Activated naive CD4-positive, alpha-beta T cell treated with anti-CD3 and anti-CD28 coated beads, Interleukin-2, amount 50 U/mL, for 16 hours (primary cell): Measurements from ENCODE around the gene PPP1R13L.
A peak's percentile ranks its signal among the peaks of the same experiment; 100 is the strongest.
"Not testable (repeated sequence)": the region's sequence is repeated elsewhere in the genome, so short reads cannot be mapped to it uniquely, and the experiment has no call there.

Experiments
- DNase-seq: peaks from one replicate; pipeline ENCODE4 v3.0.0-alpha.2; 2020

Gene PPP1R13L

GRCh38 chr19:45404557-45405434, at the start of gene PPP1R13L:
PPP1R13L (minus strand) TSS chr19:45405069; CDS start chr19:45398318, 6,751 bp downstream.
- DNase-seq = peak; percentile 53

DNA sequence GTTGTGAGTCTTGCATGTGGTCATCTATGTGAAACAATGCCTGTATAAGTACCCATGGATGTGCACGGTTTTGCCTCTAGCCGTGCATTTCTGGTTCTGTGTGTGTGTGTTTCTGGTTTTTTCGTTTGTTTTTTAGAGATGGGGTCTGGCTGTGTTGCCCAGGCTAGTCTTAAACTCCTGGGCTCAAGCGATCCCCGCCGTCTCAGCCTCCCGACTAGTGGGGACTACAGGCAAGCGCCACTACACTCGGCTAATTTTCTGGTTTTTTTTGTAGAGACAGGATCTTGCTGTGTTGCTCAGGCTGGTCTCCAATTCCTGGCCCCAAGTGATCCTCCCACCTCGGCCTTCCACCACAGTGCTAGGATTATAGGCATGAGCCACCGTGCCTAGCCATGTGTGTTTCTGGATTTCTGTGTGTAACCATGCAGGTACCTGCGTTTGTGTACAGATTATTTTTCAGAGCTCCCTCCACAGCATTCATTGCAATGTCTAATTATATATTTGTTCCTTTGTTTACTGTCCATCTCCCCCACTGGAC, 47.0 kb upstream of the PPP1R13L start:
- DNase-seq = no peak

GRCh38 chr19:45451131-45451849, 46.4 kb upstream of the PPP1R13L start:
- DNase-seq = no peak

GRCh38 chr19:45450012-45450333, 45.1 kb upstream of the PPP1R13L start:
- DNase-seq = no peak

GRCh38 chr19:45448887-45449299, 44.0 kb upstream of the PPP1R13L start:
- no peak for DNase-seq

DNA sequence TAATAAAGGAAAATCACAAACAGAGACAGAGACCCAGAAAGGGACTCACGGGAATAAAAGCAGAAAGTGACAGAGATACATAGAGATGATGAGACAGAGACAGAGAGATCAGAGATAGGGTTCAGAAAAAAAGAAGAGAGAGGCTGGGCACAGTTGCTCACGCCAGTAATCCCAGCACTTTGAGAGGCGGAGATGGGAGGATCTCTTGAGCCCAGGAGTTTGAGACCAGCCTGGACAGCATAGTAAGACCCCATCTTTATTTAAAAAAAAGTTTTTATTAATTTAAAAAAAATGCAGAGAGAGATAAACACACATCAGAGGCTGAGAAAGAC, 43.5 kb upstream of the PPP1R13L start:
- no peak for DNase-seq

GRCh38 chr19:45446944-45447343, 42.1 kb upstream of the PPP1R13L start:
- no peak for DNase-seq

- no peak for DNase-seq
These were observed 41.4 kb upstream of the PPP1R13L start for GRCh38 chr19:45446295-45446694.

GRCh38 chr19:45445139-45445538, 40.3 kb upstream of the PPP1R13L start:
- DNase-seq = no peak

DNA sequence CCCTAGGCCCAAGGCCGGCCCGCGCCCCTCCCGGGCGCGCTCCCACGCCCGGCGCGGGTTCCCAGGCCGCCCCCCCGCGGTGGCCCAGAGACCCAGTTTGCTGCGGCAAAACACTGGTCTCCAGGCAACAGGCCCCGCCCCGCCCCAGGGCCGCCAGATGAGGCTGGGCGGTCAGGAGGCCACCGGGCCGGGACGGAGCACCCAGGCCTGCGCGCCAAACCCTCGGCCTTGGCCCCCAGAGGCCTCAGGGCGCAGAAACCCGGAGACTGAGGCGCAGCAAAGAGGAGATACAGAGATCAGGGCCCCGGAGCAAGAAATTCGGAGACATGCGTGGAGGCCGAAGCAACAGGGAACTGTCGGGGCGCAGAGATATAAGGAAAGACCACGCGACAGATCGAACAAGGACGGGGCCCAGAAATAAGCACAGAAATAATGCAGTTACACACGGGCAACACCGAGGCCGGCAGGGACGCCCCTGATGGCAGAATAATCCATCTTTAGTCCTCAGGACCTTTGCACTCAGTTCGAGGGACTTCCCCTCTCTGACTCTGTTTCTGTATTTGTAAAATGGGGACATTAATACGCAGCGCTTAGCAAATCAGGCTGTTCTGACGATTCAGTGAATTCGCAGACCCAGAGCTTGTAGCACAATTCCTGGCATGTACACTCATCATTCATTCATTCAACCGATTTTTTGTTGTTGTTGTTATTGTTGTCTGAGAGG, 39.6 kb upstream of the PPP1R13L start:
- peak; percentile 70 for DNase-seq

GRCh38 chr19:45443462-45444317, 38.8 kb upstream of the PPP1R13L start:
- no peak for DNase-seq

- DNase-seq = no peak
These were observed 38.1 kb upstream of the PPP1R13L start for GRCh38 chr19:45442778-45443461.

GRCh38 chr19:45442408-45442777, 37.5 kb upstream of the PPP1R13L start:
- DNase-seq = no peak

- DNase-seq = no peak
These were observed 36.2 kb upstream of the PPP1R13L start for GRCh38 chr19:45440873-45441654.

DNA sequence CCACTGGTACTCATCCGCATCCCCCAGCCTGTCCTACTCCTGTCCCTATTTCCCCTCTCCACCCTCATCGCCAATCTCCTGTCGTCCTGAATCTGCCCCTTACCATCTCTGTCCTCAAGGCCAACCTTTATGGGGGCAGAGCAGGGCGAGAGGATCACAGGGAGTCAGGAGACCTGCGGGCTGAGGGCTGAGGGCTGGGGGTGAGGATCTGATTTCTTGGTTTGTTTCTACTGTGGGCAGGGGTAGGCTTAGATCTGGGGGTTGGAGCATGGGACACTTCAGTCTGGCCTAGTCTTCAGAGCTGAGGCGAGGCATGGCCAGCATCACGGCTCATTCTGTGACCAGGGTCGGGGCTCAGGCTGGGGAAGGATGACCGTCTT, 35.4 kb upstream of the PPP1R13L start:
- no peak for DNase-seq

DNA sequence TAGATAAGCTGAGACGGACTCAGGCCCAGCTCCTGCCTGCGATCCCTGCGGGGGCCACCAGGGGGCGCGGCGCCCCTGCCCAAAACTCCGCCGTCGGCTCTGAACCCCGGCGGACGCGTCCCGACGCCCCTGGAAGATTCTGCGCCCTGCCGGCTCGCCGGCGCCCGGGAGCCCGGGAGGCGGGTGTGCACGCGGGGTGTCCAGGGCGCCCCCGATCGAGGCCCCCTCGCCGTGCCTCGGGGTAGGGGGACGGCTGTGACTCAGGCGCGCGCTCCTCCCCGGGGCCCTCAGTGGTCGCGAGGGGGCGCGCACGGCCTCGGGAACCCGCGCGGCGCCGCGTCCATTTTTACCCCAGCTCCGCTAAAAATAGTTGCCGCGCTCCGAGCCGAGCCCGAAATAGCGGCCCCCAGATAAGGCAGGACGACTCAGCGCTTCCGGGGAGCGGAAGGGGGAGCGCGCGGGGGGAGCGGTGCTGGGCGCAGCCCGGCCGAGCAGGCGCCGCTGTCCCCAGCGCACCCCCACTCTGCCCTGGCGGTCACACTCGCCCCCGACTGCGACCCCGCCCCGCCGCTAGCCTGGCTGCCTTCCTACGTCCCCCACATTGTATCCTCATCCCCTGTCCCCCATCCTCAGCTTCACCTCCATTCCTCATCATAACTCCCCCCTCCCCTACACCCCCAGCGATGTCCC, 34.8 kb upstream of the PPP1R13L start:
- DNase-seq = peak; percentile 84

DNA sequence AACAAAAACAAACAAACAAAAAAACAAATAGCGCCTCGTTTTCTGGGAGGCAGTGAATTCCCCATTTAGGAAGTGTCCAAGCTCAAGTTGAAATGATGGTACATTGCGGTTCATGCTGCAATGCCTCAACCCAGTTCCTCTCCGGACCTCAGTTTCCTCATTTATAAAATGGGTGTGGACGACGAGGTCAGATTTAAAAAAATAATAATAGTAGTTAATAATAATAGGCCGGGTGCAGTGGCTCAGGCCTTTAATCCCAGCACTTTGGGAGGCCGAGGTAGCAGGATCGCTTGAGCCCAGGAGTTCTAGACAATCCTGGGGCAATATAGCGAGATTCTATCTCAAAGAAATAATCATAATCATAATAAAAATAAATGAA, 34.3 kb upstream of the PPP1R13L start:
- no peak for DNase-seq

DNA sequence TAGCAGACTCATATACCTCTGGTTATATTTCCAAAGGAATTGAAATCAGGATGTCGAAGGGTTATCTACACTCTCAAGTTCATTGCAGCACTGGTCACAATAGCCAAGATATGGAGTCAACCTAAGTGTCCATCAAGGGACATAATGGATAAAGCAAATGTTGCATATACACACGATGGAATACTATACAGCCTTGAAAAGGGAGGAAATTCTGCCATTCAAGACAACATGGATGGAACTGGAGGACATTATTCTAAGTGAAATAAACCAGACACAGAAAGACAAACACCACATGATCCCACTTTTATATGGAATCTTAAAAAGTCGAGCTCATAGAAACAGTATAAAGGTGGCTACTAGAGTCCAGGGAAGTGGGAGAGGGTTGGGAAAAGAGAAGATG, 32.5 kb upstream of the PPP1R13L start:
- DNase-seq = no peak

DNA sequence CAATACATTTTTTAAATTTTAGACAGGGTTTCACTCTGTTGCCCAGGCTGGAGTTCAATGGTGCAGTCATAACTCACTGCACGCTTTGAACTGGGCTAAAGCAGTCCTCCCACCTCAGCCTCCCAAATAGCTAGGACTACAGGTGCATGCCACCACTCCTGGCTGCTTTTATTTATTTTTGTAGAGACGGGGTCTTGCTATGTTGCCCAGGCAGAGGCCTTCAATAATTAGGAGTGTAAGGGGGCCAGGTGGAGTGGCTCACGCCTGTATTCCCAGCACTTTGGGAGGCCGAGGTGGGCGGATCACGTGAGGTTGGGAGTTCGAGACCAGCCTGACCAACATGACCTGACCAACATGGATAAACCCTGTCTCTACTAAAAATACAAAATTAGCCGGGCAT, 27.7 kb upstream of the PPP1R13L start:
- DNase-seq = not testable (repeated sequence)

GRCh38 chr19:45431008-45431407, 26.1 kb upstream of the PPP1R13L start:
- not testable (repeated sequence) for DNase-seq

DNA sequence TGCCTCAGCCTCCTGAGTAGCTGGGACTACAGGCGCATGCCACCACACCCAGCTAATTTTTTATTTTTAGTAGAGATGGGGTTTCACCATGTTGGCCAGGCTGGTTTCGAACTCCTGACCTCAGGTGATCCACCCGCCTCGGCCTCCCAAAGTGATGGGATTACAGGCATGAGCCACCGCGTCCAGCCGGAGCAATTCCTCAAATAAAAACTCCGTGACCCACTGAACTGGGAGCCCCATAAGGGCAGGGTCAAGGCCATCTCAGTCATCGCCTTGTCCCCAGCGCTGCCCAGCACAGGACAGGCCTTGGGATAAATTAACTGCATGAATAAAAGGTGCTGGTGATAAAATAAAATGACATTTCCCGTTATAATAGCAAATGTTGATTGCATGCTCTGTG, 25.0 kb upstream of the PPP1R13L start:
- not testable (repeated sequence) for DNase-seq
